ENCODE data around the gene LONRF3. TPM values are rescaled to one million over a fixed set of nuclear protein-coding genes. Genes with fewer than 3 reads are reported as not detected.

LONRF3 gene
- total RNA-seq, 2 donors from 2014 or later: 8.5 to 24.6 TPM

GRCh38 chrX:118975831-118976598 lies 1.6 kb downstream of the LONRF3 start:
- H3K4me3 ChIP-seq: peak overlapping the region; percentile 84
- peaks cover 0 to 4% of the 10 kb centered on the region in 2 donors for H3K4me1 ChIP-seq (ENCODE audit: control insufficient read depth in 1 of 2, low read depth in 2 of 2)
- no peak for TF ChIP-seq CTCF (IDR thresholded peaks at IDR 0.05)
- H3K27ac ChIP-seq: peak overlapping the region; percentile 63 to 78
- no peaks in the 10 kb centered on the region for H3K9me3 ChIP-seq
- ATAC-seq (ENCODE audit: insufficient number of reproducible peaks, low FRiP score, low read depth) (peak; percentile 27), DNase-seq (ENCODE audit: low spot score) (peak; percentile 40)
- no peaks in the 10 kb centered on the region for H3K27me3 ChIP-seq (replicated peaks; ENCODE audit: insufficient read depth)
- H3K36me3 ChIP-seq: no peaks in the 10 kb centered on the region

- TF ChIP-seq CTCF (IDR thresholded peaks at IDR 0.05): no peak
- Histone ChIP-seq H3K4me1 (ENCODE audit: control insufficient read depth in 1 of 2, low read depth in 2 of 2) (peaks cover 0 to 4% of the 10 kb centered on the region in 2 donors), H3K36me3 (no peaks in the 10 kb centered on the region), H3K27ac (peak overlapping the region; percentile 47 to 78), H3K9me3 (no peaks in the 10 kb centered on the region), H3K27me3 (replicated peaks; ENCODE audit: insufficient read depth) (no peaks in the 10 kb centered on the region), H3K4me3 (peak overlapping the region; percentile 84)
- no peak for DNase-seq (ENCODE audit: low spot score)
- ATAC-seq (ENCODE audit: insufficient number of reproducible peaks, low FRiP score, low read depth): no peak
Measured at GRCh38 chrX:118976599-118977340, 2.4 kb downstream of the LONRF3 start.

- Histone ChIP-seq H3K27ac (peak overlapping the region in 1 of 2 donors; percentile 78), H3K9me3 (no peaks in the 10 kb centered on the region), H3K27me3 (replicated peaks; ENCODE audit: insufficient read depth) (no peaks in the 10 kb centered on the region), H3K36me3 (no peaks in the 10 kb centered on the region), H3K4me3 (peak overlapping the region; percentile 84), H3K4me1 (ENCODE audit: control insufficient read depth in 1 of 2, low read depth in 2 of 2) (peaks cover 0 to 4% of the 10 kb centered on the region in 2 donors)
- ATAC-seq (ENCODE audit: insufficient number of reproducible peaks, low FRiP score, low read depth) (no peak), DNase-seq (ENCODE audit: low spot score) (no peak)
- no peak for TF ChIP-seq CTCF (IDR thresholded peaks at IDR 0.05)
Measured at GRCh38 chrX:118977424-118977823, 3.0 kb downstream of the LONRF3 start.

GRCh38 chrX:118978451-118978850 lies 4.0 kb downstream of the LONRF3 start:
- no peak overlapping the region for H3K4me3 ChIP-seq
- ATAC-seq (ENCODE audit: insufficient number of reproducible peaks, low FRiP score, low read depth) (no peak), DNase-seq (ENCODE audit: low spot score) (no peak)
- H3K9me3 ChIP-seq: no peaks in the 10 kb centered on the region
- H3K27me3 ChIP-seq (replicated peaks; ENCODE audit: insufficient read depth): no peaks in the 10 kb centered on the region
- TF ChIP-seq CTCF (IDR thresholded peaks at IDR 0.05): no peak
- no peaks in the 10 kb centered on the region for H3K4me1 ChIP-seq (ENCODE audit: control insufficient read depth in 1 of 2, low read depth in 2 of 2)
- no peak overlapping the region for H3K27ac ChIP-seq
- no peaks in the 10 kb centered on the region for H3K36me3 ChIP-seq

- no peak for TF ChIP-seq CTCF (IDR thresholded peaks at IDR 0.05)
- no peaks in the 10 kb centered on the region for H3K27me3 ChIP-seq (replicated peaks; ENCODE audit: insufficient read depth)
- H3K4me3 ChIP-seq: no peak overlapping the region
- H3K9me3 ChIP-seq: no peaks in the 10 kb centered on the region
- no peak for ATAC-seq (ENCODE audit: insufficient number of reproducible peaks, low FRiP score, low read depth)
- H3K27ac ChIP-seq: no peak overlapping the region
- no peaks in the 10 kb centered on the region for H3K4me1 ChIP-seq (ENCODE audit: control insufficient read depth in 1 of 2, low read depth in 2 of 2)
- no peak for DNase-seq (ENCODE audit: low spot score)
- no peaks in the 10 kb centered on the region for H3K36me3 ChIP-seq
Measured at GRCh38 chrX:118980761-118981160, 6.3 kb downstream of the LONRF3 start.
